PFSK-1 (cell line): ENCODE results near the gene LPAR1. TPM values are rescaled to one million over a fixed set of nuclear protein-coding genes. Genes with fewer than 3 reads are reported as not detected.

Experiments
- FOXP2 ChIP-seq: optimal IDR thresholded peaks from 2 replicates; pipeline ENCODE3; 2011; ENCODE audit warnings: borderline replicate concordance, control low read depth, inconsistent platforms; ENCODE audit not compliant: insufficient read depth; ENCODE audit errors: extremely low read length, extremely low read depth
- POLR2AphosphoS5 ChIP-seq: IDR thresholded peaks from 2 replicates; pipeline ENCODE4 v1.6.1; 2012; ENCODE audit warnings: low read depth, mild to moderate bottlenecking, control low read depth, low read length, moderate library complexity
- SIN3A ChIP-seq: IDR thresholded peaks from 2 replicates; pipeline ENCODE4 v1.6.1; 2012; ENCODE audit warnings: mild to moderate bottlenecking, low read length, moderate library complexity, borderline replicate concordance; ENCODE audit not compliant: insufficient read depth
- TAF1 ChIP-seq: IDR thresholded peaks from 2 replicates; pipeline ENCODE4 v1.6.1; 2012; ENCODE audit warnings: low read length, control low read depth, borderline replicate concordance; ENCODE audit not compliant: insufficient read depth
- polyA plus RNA-seq: library from polyadenylated mRNA; unstranded; fragments of >200 nt; gene quantifications from one replicate; pipeline ENCODE4 v1.2.1, GENCODE V29; 2012; ENCODE audit warnings: low read depth, missing spikeins; ENCODE audit not compliant: insufficient read length
- TF ChIP-seq, protein P1 (sequence below), 2 experiments: IDR thresholded peaks; 2 replicates each; pipeline versions ENCODE4 v1.6.1 to v1.8.0; 2011 to 2012; ENCODE audit warnings: low read depth in 2 of 2, low read length in 2 of 2, control low read depth in 1 of 2, inconsistent platforms in 1 of 2, mild to moderate bottlenecking in 1 of 2, moderate library complexity in 1 of 2; ENCODE audit not compliant: insufficient read depth in 1 of 2

LPAR1 gene
- polyA plus RNA-seq, result 1.3 TPM

DNA sequence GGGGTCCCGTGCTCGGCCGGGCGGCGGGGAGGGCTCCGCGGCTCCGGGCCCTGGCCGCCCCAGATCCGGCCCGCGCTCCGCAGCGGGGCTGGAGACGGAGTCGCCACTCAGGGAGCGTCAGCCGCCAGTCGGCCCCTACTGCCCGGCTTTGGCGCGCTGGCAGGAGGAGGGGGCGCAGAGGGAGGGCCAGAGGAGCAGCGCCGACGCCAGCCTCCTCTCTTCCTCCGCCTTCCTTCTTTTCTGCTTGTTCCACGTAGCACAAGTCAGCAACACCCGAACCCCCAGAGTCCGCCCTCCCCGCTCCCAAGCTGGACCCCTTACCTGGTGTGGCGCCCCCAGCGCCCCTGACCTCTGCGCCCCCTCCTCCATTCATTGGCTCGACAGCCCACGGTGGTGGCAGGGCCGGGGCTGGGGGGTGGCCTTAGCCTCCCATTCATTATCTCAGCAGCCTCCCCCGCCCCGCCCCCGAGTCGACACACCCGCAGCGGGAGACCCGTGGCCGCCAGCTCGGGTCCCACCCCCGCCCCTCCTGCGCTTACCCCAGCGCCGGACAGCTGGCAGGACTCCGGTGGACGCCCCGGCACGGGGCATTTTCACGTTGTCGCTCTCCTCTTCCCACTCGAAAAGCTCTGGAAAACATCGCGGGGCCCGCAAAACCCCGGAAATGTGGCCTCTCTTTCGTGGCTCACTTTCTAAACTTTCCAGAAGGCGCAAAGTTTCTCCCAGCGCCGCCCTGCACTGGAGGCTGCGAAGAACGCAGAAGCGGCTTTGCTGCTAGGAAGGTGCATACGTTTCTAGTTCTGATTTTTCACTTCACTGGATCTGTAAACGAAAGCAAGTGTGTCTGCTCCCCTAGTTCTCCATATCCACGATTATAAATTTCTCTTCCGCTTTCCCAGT is at the start of gene LPAR1:
LPAR1 (minus strand) TSS at position 140 of the 900 bp plus-strand sequence. CDS start 66,353 bp downstream, outside the sequence.
- TF ChIP-seq FOXP2 (no peak), SIN3A (no peak), POLR2AphosphoS5 (no peak), TAF1 (no peak)
- TF ChIP-seq, protein P1, sequence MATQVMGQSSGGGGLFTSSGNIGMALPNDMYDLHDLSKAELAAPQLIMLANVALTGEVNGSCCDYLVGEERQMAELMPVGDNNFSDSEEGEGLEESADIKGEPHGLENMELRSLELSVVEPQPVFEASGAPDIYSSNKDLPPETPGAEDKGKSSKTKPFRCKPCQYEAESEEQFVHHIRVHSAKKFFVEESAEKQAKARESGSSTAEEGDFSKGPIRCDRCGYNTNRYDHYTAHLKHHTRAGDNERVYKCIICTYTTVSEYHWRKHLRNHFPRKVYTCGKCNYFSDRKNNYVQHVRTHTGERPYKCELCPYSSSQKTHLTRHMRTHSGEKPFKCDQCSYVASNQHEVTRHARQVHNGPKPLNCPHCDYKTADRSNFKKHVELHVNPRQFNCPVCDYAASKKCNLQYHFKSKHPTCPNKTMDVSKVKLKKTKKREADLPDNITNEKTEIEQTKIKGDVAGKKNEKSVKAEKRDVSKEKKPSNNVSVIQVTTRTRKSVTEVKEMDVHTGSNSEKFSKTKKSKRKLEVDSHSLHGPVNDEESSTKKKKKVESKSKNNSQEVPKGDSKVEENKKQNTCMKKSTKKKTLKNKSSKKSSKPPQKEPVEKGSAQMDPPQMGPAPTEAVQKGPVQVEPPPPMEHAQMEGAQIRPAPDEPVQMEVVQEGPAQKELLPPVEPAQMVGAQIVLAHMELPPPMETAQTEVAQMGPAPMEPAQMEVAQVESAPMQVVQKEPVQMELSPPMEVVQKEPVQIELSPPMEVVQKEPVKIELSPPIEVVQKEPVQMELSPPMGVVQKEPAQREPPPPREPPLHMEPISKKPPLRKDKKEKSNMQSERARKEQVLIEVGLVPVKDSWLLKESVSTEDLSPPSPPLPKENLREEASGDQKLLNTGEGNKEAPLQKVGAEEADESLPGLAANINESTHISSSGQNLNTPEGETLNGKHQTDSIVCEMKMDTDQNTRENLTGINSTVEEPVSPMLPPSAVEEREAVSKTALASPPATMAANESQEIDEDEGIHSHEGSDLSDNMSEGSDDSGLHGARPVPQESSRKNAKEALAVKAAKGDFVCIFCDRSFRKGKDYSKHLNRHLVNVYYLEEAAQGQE (IDR thresholded peaks at IDR 0.05; ENCODE audit: insufficient read depth in 1 of 2, low read depth in 2 of 2, low read length in 2 of 2), result no peak

GRCh38 chr9:111078391-111079038 is 40.2 kb upstream of the LPAR1 start:
- TF ChIP-seq FOXP2, result no peak
- TF ChIP-seq, protein P1 (IDR thresholded peaks at IDR 0.05; ENCODE audit: insufficient read depth in 1 of 2, low read depth in 2 of 2, low read length in 2 of 2), result no peak
- no peak for TF ChIP-seq TAF1

- no peak for TF ChIP-seq TAF1
- TF ChIP-seq SIN3A, result no peak
- TF ChIP-seq POLR2AphosphoS5, result no peak
- TF ChIP-seq, protein P1 (IDR thresholded peaks at IDR 0.05; ENCODE audit: insufficient read depth in 1 of 2, low read depth in 2 of 2, low read length in 2 of 2), result no peak
- TF ChIP-seq FOXP2, result no peak
Observed at GRCh38 chr9:111076519-111076918, 38.2 kb upstream of the LPAR1 start.

DNA sequence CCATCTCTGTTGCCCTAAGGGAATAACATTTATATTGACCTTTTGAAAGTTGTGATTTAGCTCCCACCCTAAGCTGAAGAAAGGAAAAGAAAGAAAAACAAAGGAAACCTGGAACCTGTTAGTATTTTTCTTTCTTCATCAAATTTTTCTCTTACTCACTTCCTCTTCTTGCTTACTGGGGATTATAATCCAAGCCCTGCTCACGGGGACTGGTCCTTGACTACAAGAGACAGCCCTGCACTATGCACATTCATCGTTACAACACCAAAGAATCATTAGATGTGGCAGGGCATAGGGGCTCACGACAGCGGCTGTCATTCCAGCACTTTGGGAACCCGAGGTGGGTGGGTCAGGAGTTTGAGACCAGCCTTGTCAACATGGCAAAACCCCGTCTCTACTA is 37.8 kb upstream of the LPAR1 start:
- TF ChIP-seq, protein P1 (IDR thresholded peaks at IDR 0.05; ENCODE audit: insufficient read depth in 1 of 2, low read depth in 2 of 2, low read length in 2 of 2), result no peak
- TF ChIP-seq POLR2AphosphoS5 (no peak), SIN3A (no peak), FOXP2 (no peak), TAF1 (no peak)
